Measurements from ENCODE around the gene THBD. TPM values are rescaled to one million over a fixed set of nuclear protein-coding genes. Genes with fewer than 3 reads are reported as not detected.

Gene THBD
- total and polyA plus RNA-seq, 2 experiments from 2014 or later, result 0.10 to 0.97 TPM

DNA sequence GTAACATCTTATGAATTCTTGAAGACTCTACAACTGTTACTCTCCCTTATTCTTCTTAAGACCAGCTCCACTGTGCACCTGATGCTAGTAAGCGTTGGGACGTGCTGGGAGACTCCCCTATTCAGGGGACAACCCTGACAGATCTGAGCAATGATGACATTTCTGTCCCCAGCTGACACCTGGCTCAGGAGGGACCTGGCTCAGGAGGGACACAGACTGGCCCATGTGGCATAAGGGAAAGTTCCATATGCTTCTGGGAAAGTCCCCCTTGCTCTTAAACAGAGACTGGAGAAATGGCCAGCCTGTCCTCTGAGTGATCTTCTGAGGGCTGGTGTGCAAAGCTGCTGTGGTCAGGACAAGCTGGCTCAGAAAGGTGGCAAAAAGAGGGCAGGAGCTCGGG, 46.6 kb upstream of the THBD start (continued):
- TF ChIP-seq, protein P1, sequence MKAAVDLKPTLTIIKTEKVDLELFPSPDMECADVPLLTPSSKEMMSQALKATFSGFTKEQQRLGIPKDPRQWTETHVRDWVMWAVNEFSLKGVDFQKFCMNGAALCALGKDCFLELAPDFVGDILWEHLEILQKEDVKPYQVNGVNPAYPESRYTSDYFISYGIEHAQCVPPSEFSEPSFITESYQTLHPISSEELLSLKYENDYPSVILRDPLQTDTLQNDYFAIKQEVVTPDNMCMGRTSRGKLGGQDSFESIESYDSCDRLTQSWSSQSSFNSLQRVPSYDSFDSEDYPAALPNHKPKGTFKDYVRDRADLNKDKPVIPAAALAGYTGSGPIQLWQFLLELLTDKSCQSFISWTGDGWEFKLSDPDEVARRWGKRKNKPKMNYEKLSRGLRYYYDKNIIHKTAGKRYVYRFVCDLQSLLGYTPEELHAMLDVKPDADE (IDR thresholded peaks at IDR 0.05), result no peak
- TF ChIP-seq NANOG (IDR thresholded peaks at IDR 0.05; ENCODE audit: borderline replicate concordance), result no peak
- TF ChIP-seq, protein P2, sequence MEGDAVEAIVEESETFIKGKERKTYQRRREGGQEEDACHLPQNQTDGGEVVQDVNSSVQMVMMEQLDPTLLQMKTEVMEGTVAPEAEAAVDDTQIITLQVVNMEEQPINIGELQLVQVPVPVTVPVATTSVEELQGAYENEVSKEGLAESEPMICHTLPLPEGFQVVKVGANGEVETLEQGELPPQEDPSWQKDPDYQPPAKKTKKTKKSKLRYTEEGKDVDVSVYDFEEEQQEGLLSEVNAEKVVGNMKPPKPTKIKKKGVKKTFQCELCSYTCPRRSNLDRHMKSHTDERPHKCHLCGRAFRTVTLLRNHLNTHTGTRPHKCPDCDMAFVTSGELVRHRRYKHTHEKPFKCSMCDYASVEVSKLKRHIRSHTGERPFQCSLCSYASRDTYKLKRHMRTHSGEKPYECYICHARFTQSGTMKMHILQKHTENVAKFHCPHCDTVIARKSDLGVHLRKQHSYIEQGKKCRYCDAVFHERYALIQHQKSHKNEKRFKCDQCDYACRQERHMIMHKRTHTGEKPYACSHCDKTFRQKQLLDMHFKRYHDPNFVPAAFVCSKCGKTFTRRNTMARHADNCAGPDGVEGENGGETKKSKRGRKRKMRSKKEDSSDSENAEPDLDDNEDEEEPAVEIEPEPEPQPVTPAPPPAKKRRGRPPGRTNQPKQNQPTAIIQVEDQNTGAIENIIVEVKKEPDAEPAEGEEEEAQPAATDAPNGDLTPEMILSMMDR (conservative IDR thresholded peaks at IDR 0.05; ENCODE audit: low read depth in 2 of 2), result no peak
- no peak for TF ChIP-seq STAT1 (IDR thresholded peaks at IDR 0.05; ENCODE audit: unreplicated experiment)
- TF ChIP-seq ZNF331 (CRISPR knock-in tag; IDR thresholded peaks at IDR 0.05; ENCODE audit: low read depth), result no peak
- no peak for TF ChIP-seq JUNB (IDR thresholded peaks at IDR 0.05; ENCODE audit: unreplicated experiment)
- TF ChIP-seq EZH2phosphoT487 (IDR thresholded peaks at IDR 0.05; ENCODE audit: unreplicated experiment), result no peak
- no peak for TF ChIP-seq CREB1 (CRISPR knock-in tag; IDR thresholded peaks at IDR 0.05; ENCODE audit: low read depth)

DNA sequence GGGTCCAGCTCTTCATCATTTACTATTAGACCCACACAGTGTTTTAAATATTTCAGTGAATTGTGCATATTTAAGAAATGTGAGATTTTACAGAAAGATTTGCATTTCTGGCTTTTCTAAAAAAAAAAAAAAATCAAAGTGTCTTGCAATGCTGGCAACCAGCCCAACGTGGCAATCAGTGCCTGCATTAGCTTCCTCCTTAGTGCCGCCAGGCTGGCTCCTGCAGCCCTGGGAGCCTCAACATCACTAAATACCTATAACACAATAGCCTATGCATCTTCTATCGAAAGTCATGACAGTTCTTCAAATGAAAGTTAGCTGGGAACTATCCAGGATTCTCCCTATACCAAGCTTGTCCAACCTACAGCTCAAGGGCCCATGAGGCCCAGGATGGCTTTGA, 46.0 kb upstream of the THBD start:
- H3K27me3 Mint-ChIP-seq (ENCODE audit: insufficient read depth, low read depth, poor library complexity), result peaks cover 2% of the 10 kb centered on the region
- H3K27me3 ChIP-seq (ENCODE audit: insufficient read depth), result no peaks in the 10 kb centered on the region

DNA sequence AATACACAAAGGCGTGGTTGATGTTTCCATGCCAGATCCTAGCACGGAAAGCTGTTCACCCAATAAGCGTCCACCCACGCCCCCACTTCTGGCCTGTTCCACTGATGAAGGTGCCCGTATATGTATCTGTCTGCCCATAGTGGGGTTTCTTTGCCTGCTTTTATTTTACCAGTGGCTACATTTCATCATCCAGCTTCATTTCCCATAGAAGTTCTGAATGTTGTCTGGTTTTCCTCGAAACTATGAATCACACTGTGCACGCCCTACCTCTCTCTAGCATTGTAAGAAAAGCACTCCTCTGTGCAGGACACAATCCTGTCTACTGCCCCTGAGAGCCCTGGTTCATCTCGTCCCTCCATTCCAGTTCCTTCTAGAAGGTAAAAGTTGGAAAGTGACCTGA, 45.5 kb upstream of the THBD start:
- H3K79me2 ChIP-seq (replicated peaks; ENCODE audit: insufficient read depth), result no peaks in the 10 kb centered on the region
- H3K27ac ChIP-seq (ENCODE audit: low read depth), result no peak overlapping the region
- H3K27me3 Mint-ChIP-seq (ENCODE audit: insufficient read depth, low read depth, poor library complexity), result peaks cover 2% of the 10 kb centered on the region
- no peaks in the 10 kb centered on the region for H3K9me3 Mint-ChIP-seq
- ATAC-seq (no peak), DNase-seq (ENCODE audit: low spot score) (no peak)
- H3K36me3 ChIP-seq (ENCODE audit: insufficient read depth), result no peaks in the 10 kb centered on the region
- no peaks in the 10 kb centered on the region for H3K9me2 ChIP-seq (ENCODE audit: insufficient read depth)
- peaks cover 22% of the 10 kb centered on the region for H3K4me1 Mint-ChIP-seq
- no peaks in the 10 kb centered on the region for H4K20me1 ChIP-seq (replicated peaks; ENCODE audit: insufficient read depth)
- H2AFZ ChIP-seq, result no peak overlapping the region
- H3K4me2 ChIP-seq, result no peak overlapping the region
- no peaks in the 10 kb centered on the region for H3K27me3 ChIP-seq (ENCODE audit: insufficient read depth)
- no peak overlapping the region for H3K27ac Mint-ChIP-seq
- no peaks in the 10 kb centered on the region for H3K4me1 ChIP-seq (ENCODE audit: insufficient read depth)
- no peak overlapping the region for H3K4me3 Mint-ChIP-seq
- no peak overlapping the region for H3K4me3 ChIP-seq
- no peaks in the 10 kb centered on the region for H3F3A ChIP-seq (replicated peaks; ENCODE audit: low read depth)
- no peaks in the 10 kb centered on the region for H3K36me3 Mint-ChIP-seq (ENCODE audit: low read depth)
- TF ChIP-seq ZNF331 (CRISPR knock-in tag; IDR thresholded peaks at IDR 0.05; ENCODE audit: low read depth) (no peak), CREB1 (CRISPR knock-in tag; IDR thresholded peaks at IDR 0.05; ENCODE audit: low read depth) (no peak), POLR2AphosphoS5 (IDR thresholded peaks at IDR 0.05; ENCODE audit: low read depth) (no peak)
- TF ChIP-seq, protein P1 (IDR thresholded peaks at IDR 0.05), result no peak
- TF ChIP-seq, protein P2 (conservative IDR thresholded peaks at IDR 0.05; ENCODE audit: low read depth in 2 of 2), result no peak

More for the DNA sequence above, 46.0 kb upstream of the THBD start:
- H3K4me1 Mint-ChIP-seq, result peaks cover 18% of the 10 kb centered on the region
- Histone ChIP-seq H3K79me2 (replicated peaks; ENCODE audit: insufficient read depth) (no peaks in the 10 kb centered on the region), H3K4me1 (ENCODE audit: insufficient read depth) (no peaks in the 10 kb centered on the region), H2AFZ (no peak overlapping the region), H3K4me2 (no peak overlapping the region), H3K4me3 (no peak overlapping the region), H3K27ac (ENCODE audit: low read depth) (no peak overlapping the region), H3K36me3 (ENCODE audit: insufficient read depth) (no peaks in the 10 kb centered on the region), H4K20me1 (replicated peaks; ENCODE audit: insufficient read depth) (no peaks in the 10 kb centered on the region), H3F3A (replicated peaks; ENCODE audit: low read depth) (no peaks in the 10 kb centered on the region), H3K9me2 (ENCODE audit: insufficient read depth) (no peaks in the 10 kb centered on the region)
- H3K4me3 Mint-ChIP-seq, result no peak overlapping the region
- ATAC-seq (no peak), DNase-seq (ENCODE audit: low spot score) (no peak)
- H3K27ac Mint-ChIP-seq, result no peak overlapping the region
- H3K9me3 Mint-ChIP-seq, result no peaks in the 10 kb centered on the region
- H3K36me3 Mint-ChIP-seq (ENCODE audit: low read depth), result no peaks in the 10 kb centered on the region
- no peak for TF ChIP-seq NANOG (IDR thresholded peaks at IDR 0.05; ENCODE audit: borderline replicate concordance)
- no peak for TF ChIP-seq EZH2phosphoT487 (IDR thresholded peaks at IDR 0.05; ENCODE audit: unreplicated experiment)
- TF ChIP-seq, protein P1 (IDR thresholded peaks at IDR 0.05), result no peak
- no peak for TF ChIP-seq EZH2 (IDR thresholded peaks at IDR 0.05; ENCODE audit: low read depth, unreplicated experiment)
- no peak for TF ChIP-seq STAT1 (IDR thresholded peaks at IDR 0.05; ENCODE audit: unreplicated experiment)
